ENCODE measurements around the gene MRPL20. TPM values are rescaled to one million over a fixed set of nuclear protein-coding genes. Genes with fewer than 3 reads are reported as not detected.

Gene MRPL20
- polyA plus RNA-seq, 1 donor (not counting 4 experiments of a cell fraction or from before 2014, with no cell fraction given) = 133 TPM

- no peaks in the 10 kb centered on the region for H4K20me1 ChIP-seq (ENCODE audit: control insufficient read depth, extremely low read depth, insufficient read depth, low read length)
- H3K36me3 ChIP-seq (ENCODE audit: control insufficient read depth in 2 of 2, extremely low read depth in 1 of 2, insufficient read depth in 2 of 2, low read length in 2 of 2) = no peaks in the 10 kb centered on the region
- H3K27me3 ChIP-seq (ENCODE audit: control insufficient read depth, extremely low read depth, insufficient read depth, low read length) = no peaks in the 10 kb centered on the region
- H3K4me2 ChIP-seq (ENCODE audit: control insufficient read depth, extremely low read depth, insufficient read depth, low read depth, low read length) = peak overlapping the region; percentile 3
- no peaks in the 10 kb centered on the region for H3K9me1 ChIP-seq (ENCODE audit: control insufficient read depth, extremely low read depth, insufficient read depth, low read length)
- peaks cover 34% of the 10 kb centered on the region for H3K4me1 ChIP-seq (ENCODE audit: control insufficient read depth, extremely low read depth, insufficient read depth, low read length)
- no peak overlapping the region for H3K4me3 ChIP-seq (ENCODE audit: control insufficient read depth in 2 of 3, extremely low read depth in 1 of 3, insufficient read depth in 2 of 3, low read depth in 1 of 3, low read length in 3 of 3)
- dilution Hi-C loops (cut with MboI; ENCODE audit: extremely low pct_ligation_motif_present, low sequenced_read_pairs) = no loop called here
- H2AFZ ChIP-seq (ENCODE audit: control insufficient read depth, low read length) = no peak overlapping the region
- H3K9me3 ChIP-seq (ENCODE audit: control insufficient read depth, low read depth, low read length) = no peaks in the 10 kb centered on the region
- H3K9ac ChIP-seq (ENCODE audit: control insufficient read depth, extremely low read depth, insufficient read depth, low read length) = no peak overlapping the region
- no peaks in the 10 kb centered on the region for H3K79me2 ChIP-seq (ENCODE audit: control insufficient read depth, insufficient read depth, low read length)
- FAIRE-seq (no peak), DNase-seq (ENCODE audit: low read depth, low spot score) (no peak)
- TF ChIP-seq CTCF (optimal IDR thresholded peaks at IDR 0.05 in 1 of 3, IDR thresholded peaks at IDR 0.05 in 1 of 3, conservative IDR thresholded peaks at IDR 0.05 in 1 of 3; ENCODE audit: extremely low read depth in 1 of 3, insufficient read depth in 2 of 3, low read length in 3 of 3) (no peak), EZH2 (IDR thresholded peaks at IDR 0.05; ENCODE audit: low read length) (no peak)
- H3K27ac ChIP-seq (ENCODE audit: control insufficient read depth, insufficient read depth, low read length) = no peak overlapping the region
Observed at GRCh38 chr1:1421907-1422464, 14.9 kb upstream of the MRPL20 start.

GRCh38 chr1:1421147-1421906, 14.2 kb upstream of the MRPL20 start, which contains the start of gene ANKRD65:
ANKRD65 (minus strand) TSS chr1:1421276; CDS start chr1:1421005, 271 bp downstream.
- FAIRE-seq (peak; percentile 51), DNase-seq (ENCODE audit: low read depth, low spot score) (peak; percentile 53)
- Histone ChIP-seq H3K79me2 (ENCODE audit: control insufficient read depth, insufficient read depth, low read length) (no peaks in the 10 kb centered on the region), H3K27me3 (ENCODE audit: control insufficient read depth, extremely low read depth, insufficient read depth, low read length) (no peaks in the 10 kb centered on the region), H2AFZ (ENCODE audit: control insufficient read depth, low read length) (peak within 1 kb of the TSS; percentile 36), H3K4me2 (ENCODE audit: control insufficient read depth, extremely low read depth, insufficient read depth, low read depth, low read length) (peak within 1 kb of the TSS; percentile 58), H3K4me1 (ENCODE audit: control insufficient read depth, extremely low read depth, insufficient read depth, low read length) (peaks cover 34% of the 10 kb centered on the region), H3K9me1 (ENCODE audit: control insufficient read depth, extremely low read depth, insufficient read depth, low read length) (no peaks in the 10 kb centered on the region), H3K36me3 (ENCODE audit: control insufficient read depth in 2 of 2, extremely low read depth in 1 of 2, insufficient read depth in 2 of 2, low read length in 2 of 2) (no peaks in the 10 kb centered on the region), H3K4me3 (ENCODE audit: control insufficient read depth in 2 of 3, extremely low read depth in 1 of 3, insufficient read depth in 2 of 3, low read depth in 1 of 3, low read length in 3 of 3) (peak within 1 kb of the TSS in 2 of 3 experiments; percentile 24 to 26), H3K27ac (ENCODE audit: control insufficient read depth, insufficient read depth, low read length) (peak within 1 kb of the TSS; percentile 60), H3K9me3 (ENCODE audit: control insufficient read depth, low read depth, low read length) (no peaks in the 10 kb centered on the region), H4K20me1 (ENCODE audit: control insufficient read depth, extremely low read depth, insufficient read depth, low read length) (no peaks in the 10 kb centered on the region), H3K9ac (ENCODE audit: control insufficient read depth, extremely low read depth, insufficient read depth, low read length) (peak within 1 kb of the TSS; percentile 44)
- TF ChIP-seq CTCF (optimal IDR thresholded peaks at IDR 0.05 in 1 of 3, IDR thresholded peaks at IDR 0.05 in 1 of 3, conservative IDR thresholded peaks at IDR 0.05 in 1 of 3; ENCODE audit: extremely low read depth in 1 of 3, insufficient read depth in 2 of 3, low read length in 3 of 3) (peak in 1 of 3 experiments; percentile 2), EZH2 (IDR thresholded peaks at IDR 0.05; ENCODE audit: low read length) (no peak)
- dilution Hi-C loops (cut with MboI; ENCODE audit: extremely low pct_ligation_motif_present, low sequenced_read_pairs) = no loop called here

Measured in keratinocyte (primary cell).